Neural progenitor cell (in vitro differentiated cells): Measurements from ENCODE around the gene MACROH2A1. TPM values are rescaled to one million over a fixed set of nuclear protein-coding genes. Genes with fewer than 3 reads are reported as not detected.
A peak's percentile ranks its signal among the peaks of the same experiment; 100 is the strongest.

Source experiments
- DNase-seq: peaks from one replicate; pipeline ENCODE4 v3.0.0-alpha.2; 2016; ENCODE audit warnings: low spot score
- H2AFZ ChIP-seq: fragments of 200-600 bp; sonication (generic); replicated peaks from 2 replicates; pipeline ENCODE4 v1.6.1; 2016; ENCODE audit warnings: antibody characterized with exemption
- H3F3A ChIP-seq: fragments of 200-600 bp; sonication (generic); 2 replicates; pipeline ENCODE4 v1.6.1; 2016; ENCODE audit warnings: antibody characterized with exemption, low read depth
- H3K27ac ChIP-seq: fragments of 200-600 bp; sonication (generic); 2 replicates; pipeline ENCODE4 v1.5.1; 2016; ENCODE audit warnings: mild to moderate bottlenecking
- H3K27me3 ChIP-seq: fragments of 200-600 bp; sonication (generic); 2 replicates; pipeline ENCODE4 v1.6.1; 2016; ENCODE audit warnings: mild to moderate bottlenecking, moderate library complexity
- H3K36me3 ChIP-seq: fragments of 200-600 bp; sonication (generic); 2 replicates; pipeline ENCODE4 v1.5.1; 2016
- H3K4me1 ChIP-seq: fragments of 200-600 bp; sonication (generic); 2 replicates; pipeline ENCODE4 v1.6.1; 2016; ENCODE audit warnings: mixed run types
- H3K4me2 ChIP-seq: fragments of 200-600 bp; sonication (generic); 2 replicates; pipeline ENCODE4 v1.6.1; 2016
- H3K4me3 ChIP-seq: fragments of 200-600 bp; sonication (generic); 2 replicates; pipeline ENCODE4 v1.5.1; 2016
- H3K79me2 ChIP-seq: fragments of 200-600 bp; sonication (generic); 2 replicates; pipeline ENCODE4 v1.6.1; 2016; ENCODE audit warnings: low read depth
- H3K9ac ChIP-seq: fragments of 200-600 bp; sonication (generic); 2 replicates; pipeline ENCODE4 v1.6.1; 2016
- H3K9me3 ChIP-seq: fragments of 200-600 bp; sonication (generic); 2 replicates; pipeline ENCODE4 v1.5.1; 2016; ENCODE audit warnings: low read depth
- H4K20me1 ChIP-seq: fragments of 200-600 bp; sonication (generic); 2 replicates; pipeline ENCODE4 v1.6.1; 2016; ENCODE audit warnings: low read depth
- H3K27ac Mint-ChIP-seq: 3 replicates; pipeline ENCODE4 v1.8.0; 2021; ENCODE audit warnings: mixed read lengths
- H3K27me3 Mint-ChIP-seq: 2 replicates; pipeline ENCODE4 v1.8.0; 2022; ENCODE audit warnings: low read depth, mild to moderate bottlenecking, inconsistent platforms, moderate library complexity, mixed read lengths; ENCODE audit not compliant: insufficient read depth
- H3K36me3 Mint-ChIP-seq: 3 replicates; pipeline ENCODE4 v1.8.0; 2021; ENCODE audit warnings: mixed read lengths
- H3K4me1 Mint-ChIP-seq: 3 replicates; pipeline ENCODE4 v1.8.0; 2021; ENCODE audit warnings: mixed read lengths
- H3K4me3 Mint-ChIP-seq: 3 replicates; pipeline ENCODE4 v1.8.0; 2021; ENCODE audit warnings: mild to moderate bottlenecking, moderate library complexity, mixed read lengths
- H3K9me3 Mint-ChIP-seq: 3 replicates; pipeline ENCODE4 v1.8.0; 2020; ENCODE audit warnings: mixed read lengths
- CTCF ChIP-seq: fragments of 200-600 bp; sonication (generic); IDR thresholded peaks from 2 replicates; pipeline ENCODE4 v1.5.1; 2017; ENCODE audit warnings: antibody characterized with exemption, mild to moderate bottlenecking
- EZH2 ChIP-seq: fragments of 200-600 bp; sonication (generic); IDR thresholded peaks from 2 replicates; pipeline ENCODE4 v1.6.1; 2017; ENCODE audit warnings: antibody characterized with exemption, mild to moderate bottlenecking, moderate library complexity
- EZH2phosphoT487 ChIP-seq: fragments of 200-600 bp; sonication (generic); IDR thresholded peaks from 2 replicates; pipeline ENCODE4 v1.6.1; 2017; ENCODE audit warnings: antibody characterized with exemption
- total RNA-seq: library from RNA; depleted of rRNA; stranded (reverse); fragments of >200 nt; gene quantifications from 2 replicates; pipeline ENCODE4 v1.2.3, GENCODE V29; 2015; ENCODE audit warnings: low replicate concordance

Gene MACROH2A1
- total RNA-seq, 1 donor from 2014 or later, result 179 TPM

GRCh38 chr5:135444881-135445280, 45.9 kb upstream of the MACROH2A1 start:
- Mint-ChIP-seq H3K4me1 (peaks cover 41% of the 10 kb centered on the region), H3K27ac (no peak overlapping the region), H3K36me3 (no peaks in the 10 kb centered on the region), H3K4me3 (no peak overlapping the region), H3K9me3 (no peaks in the 10 kb centered on the region), H3K27me3 (peaks cover 17% of the 10 kb centered on the region)
- Histone ChIP-seq H3K9ac (no peak overlapping the region), H4K20me1 (no peaks in the 10 kb centered on the region), H3F3A (peaks cover 3% of the 10 kb centered on the region), H3K9me3 (no peaks in the 10 kb centered on the region), H3K27ac (no peak overlapping the region), H3K4me1 (peaks cover 23% of the 10 kb centered on the region), H3K36me3 (no peaks in the 10 kb centered on the region), H3K79me2 (no peaks in the 10 kb centered on the region), H3K27me3 (no peaks in the 10 kb centered on the region), H3K4me3 (no peak overlapping the region), H3K4me2 (no peak overlapping the region), H2AFZ (no peak overlapping the region)
- no peak for DNase-seq
- no peak for TF ChIP-seq EZH2
- no peak for TF ChIP-seq EZH2phosphoT487
- TF ChIP-seq CTCF, result no peak

GRCh38 chr5:135444360-135444759, 45.3 kb upstream of the MACROH2A1 start:
- Histone ChIP-seq H3K9me3 (no peaks in the 10 kb centered on the region), H2AFZ (no peak overlapping the region), H4K20me1 (no peaks in the 10 kb centered on the region), H3F3A (peaks cover 3% of the 10 kb centered on the region), H3K27me3 (no peaks in the 10 kb centered on the region), H3K27ac (no peak overlapping the region), H3K4me3 (no peak overlapping the region), H3K9ac (no peak overlapping the region), H3K4me1 (peaks cover 23% of the 10 kb centered on the region), H3K79me2 (no peaks in the 10 kb centered on the region), H3K4me2 (no peak overlapping the region), H3K36me3 (no peaks in the 10 kb centered on the region)
- Mint-ChIP-seq H3K27me3 (peaks cover 16% of the 10 kb centered on the region), H3K27ac (peak overlapping the region; percentile 62), H3K36me3 (no peaks in the 10 kb centered on the region), H3K4me3 (no peak overlapping the region), H3K4me1 (peaks cover 44% of the 10 kb centered on the region), H3K9me3 (no peaks in the 10 kb centered on the region)
- TF ChIP-seq EZH2, result no peak
- no peak for TF ChIP-seq CTCF
- no peak for TF ChIP-seq EZH2phosphoT487
- DNase-seq, result no peak

GRCh38 chr5:135443161-135443960, 44.3 kb upstream of the MACROH2A1 start:
- Histone ChIP-seq H3K9me3 (no peaks in the 10 kb centered on the region), H3K36me3 (no peaks in the 10 kb centered on the region), H3F3A (peaks cover 3% of the 10 kb centered on the region), H3K4me2 (peak overlapping the region; percentile 29), H4K20me1 (no peaks in the 10 kb centered on the region), H3K4me3 (no peak overlapping the region), H3K27me3 (no peaks in the 10 kb centered on the region), H3K79me2 (no peaks in the 10 kb centered on the region), H2AFZ (no peak overlapping the region), H3K27ac (no peak overlapping the region), H3K9ac (no peak overlapping the region), H3K4me1 (peaks cover 23% of the 10 kb centered on the region)
- Mint-ChIP-seq H3K4me3 (no peak overlapping the region), H3K9me3 (no peaks in the 10 kb centered on the region), H3K36me3 (no peaks in the 10 kb centered on the region), H3K27me3 (peaks cover 13% of the 10 kb centered on the region), H3K4me1 (peaks cover 50% of the 10 kb centered on the region), H3K27ac (peak overlapping the region; percentile 84)
- TF ChIP-seq EZH2phosphoT487 (no peak), EZH2 (no peak)
- DNase-seq, result no peak
